GM19397 (cell line): ENCODE data around the gene ABHD4.
"Not testable (repeated sequence)": the region's sequence is repeated elsewhere in the genome, so short reads cannot be mapped to it uniquely, and the experiment has no call there.

Source experiments
- ATAC-seq: cut with Tn5 transposase; IDR thresholded peaks from one replicate; pipeline ENCODE4 v1.9.1; 2021; ENCODE audit warnings: mild to moderate bottlenecking, moderate library complexity; ENCODE audit not compliant: unreplicated experiment

The ABHD4 gene

GRCh38 chr14:22598099-22598895 is at the start of gene ABHD4:
ABHD4 (plus strand) TSS chr14:22598300; CDS start chr14:22598307, 7 bp downstream.
- peak; percentile 71 for ATAC-seq

- ATAC-seq: no peak
These were observed 48.7 kb upstream of the ABHD4 start for GRCh38 chr14:22549324-22549962.

DNA sequence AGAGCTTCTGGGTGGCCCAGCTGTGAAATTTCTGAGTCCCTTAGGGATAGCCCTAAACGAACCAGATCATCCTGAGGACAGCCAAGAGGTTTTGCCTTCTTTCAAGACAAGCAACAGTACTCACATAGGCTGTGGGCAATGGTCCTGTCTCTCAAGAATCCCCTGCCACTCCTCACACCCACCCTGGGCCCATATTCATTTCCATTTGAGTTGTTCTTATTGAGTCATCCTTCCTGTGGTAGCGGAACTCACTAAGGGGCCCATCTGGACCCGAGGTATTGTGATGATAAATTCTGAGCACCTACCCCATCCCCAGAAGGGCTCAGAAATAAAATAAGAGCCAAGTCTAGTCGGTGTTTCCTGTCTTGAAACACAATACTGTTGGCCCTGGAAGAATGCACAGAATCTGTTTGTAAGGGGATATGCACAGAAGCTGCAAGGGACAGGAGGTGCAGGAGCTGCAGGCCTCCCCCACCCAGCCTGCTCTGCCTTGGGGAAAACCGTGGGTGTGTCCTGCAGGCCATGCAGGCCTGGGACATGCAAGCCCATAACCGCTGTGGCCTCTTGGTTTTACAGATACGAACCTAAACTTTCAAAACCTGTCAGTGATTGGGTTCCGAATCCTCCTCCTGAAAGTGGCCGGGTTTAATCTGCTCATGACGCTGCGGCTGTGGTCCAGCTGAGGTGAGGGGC is 48.0 kb upstream of the ABHD4 start:
- peak; percentile 47 for ATAC-seq

GRCh38 chr14:22551605-22551997 is 46.5 kb upstream of the ABHD4 start:
- ATAC-seq: no peak

GRCh38 chr14:22552001-22552826 is 45.9 kb upstream of the ABHD4 start:
- no peak for ATAC-seq

DNA sequence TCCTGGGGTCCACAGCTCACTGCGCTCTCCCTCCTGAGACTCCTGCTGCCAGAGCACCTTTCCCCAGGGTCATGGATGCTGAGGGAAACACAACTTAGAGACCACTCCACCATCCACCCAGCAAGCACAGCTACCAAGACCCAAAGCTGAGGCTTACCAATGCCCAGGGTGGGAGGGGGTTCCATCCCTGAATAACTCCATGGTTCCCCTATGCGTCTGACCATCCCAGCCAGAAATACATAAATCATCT is 45.3 kb upstream of the ABHD4 start:
- no peak for ATAC-seq

GRCh38 chr14:22553445-22553844 is 44.7 kb upstream of the ABHD4 start:
- no peak for ATAC-seq

- not testable (repeated sequence) for ATAC-seq
These were observed 44.1 kb upstream of the ABHD4 start for GRCh38 chr14:22553861-22554497.

DNA sequence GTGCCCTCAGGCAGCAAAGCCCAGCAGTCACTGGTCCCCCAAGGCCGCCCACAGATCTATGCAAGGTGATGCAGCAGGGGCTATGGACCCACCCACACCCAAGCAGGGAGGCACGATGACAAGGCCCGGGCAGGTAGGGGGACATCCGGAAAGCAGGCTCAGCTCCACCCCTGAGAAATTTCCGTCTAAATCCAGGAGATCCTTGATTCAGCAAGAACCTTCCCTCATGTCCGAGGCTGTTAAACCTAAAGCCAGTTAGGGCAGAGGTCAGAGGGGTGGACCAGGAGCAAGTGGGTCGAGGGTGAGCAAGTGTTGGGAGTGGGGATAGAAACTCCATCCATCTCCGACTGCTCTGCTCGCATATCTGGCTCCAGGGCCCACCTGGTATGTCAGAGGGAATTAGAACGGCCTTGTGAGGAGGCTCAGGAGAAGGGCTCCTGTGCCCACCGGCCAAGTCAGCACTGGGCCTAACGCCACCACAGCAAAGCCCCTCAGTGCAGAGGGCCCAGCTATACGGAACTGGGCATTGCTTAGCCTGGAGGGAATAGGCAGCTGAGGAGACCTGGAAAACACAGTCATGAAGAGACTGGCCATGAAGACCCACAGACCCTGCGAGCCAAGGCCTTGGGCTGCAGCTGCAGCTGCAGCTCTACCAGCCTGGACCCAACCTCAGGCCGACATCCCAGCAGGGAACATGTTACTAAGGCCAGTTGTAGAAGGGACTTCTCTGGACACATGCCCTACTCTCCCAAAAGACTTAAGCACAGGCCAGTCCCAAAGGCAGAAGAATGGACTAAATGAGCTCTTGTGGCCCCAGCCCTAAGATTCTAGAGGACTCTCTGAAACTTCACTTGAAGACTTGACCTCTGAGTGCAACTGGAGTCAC is 43.4 kb upstream of the ABHD4 start:
- no peak for ATAC-seq

DNA sequence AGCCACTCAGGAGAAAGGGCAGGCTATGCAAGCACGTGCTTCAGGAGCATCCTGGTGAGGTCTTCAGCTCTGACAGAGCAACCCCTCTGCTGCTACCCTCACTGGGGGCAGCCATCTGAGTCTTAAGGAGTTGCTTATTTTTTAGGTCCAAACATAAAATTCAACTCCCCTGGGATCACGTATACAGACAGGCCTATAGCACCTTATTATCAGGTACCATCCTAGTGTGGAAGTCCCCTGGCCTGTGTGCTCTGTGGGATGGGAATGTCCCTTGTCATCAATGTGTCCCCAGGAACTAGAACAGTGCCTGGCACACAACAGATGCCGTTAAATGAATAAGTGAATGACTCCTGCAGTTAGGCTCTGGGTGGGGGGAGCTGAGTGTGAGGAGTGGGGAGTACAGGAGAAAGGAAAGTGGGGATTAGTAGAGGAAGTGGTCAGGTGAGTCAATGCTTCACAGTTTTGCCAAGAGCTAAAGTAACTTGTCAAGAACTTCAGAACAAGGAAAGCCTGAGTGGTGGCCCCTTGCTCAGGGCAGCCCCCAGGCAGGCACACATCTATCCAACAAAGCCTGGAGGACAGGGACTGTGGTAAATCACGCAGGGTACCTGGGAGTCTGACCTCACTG is 42.6 kb upstream of the ABHD4 start:
- peak; percentile 6 for ATAC-seq

- ATAC-seq: peak; percentile 64
These were observed 41.8 kb upstream of the ABHD4 start for GRCh38 chr14:22556021-22556989.

- peak; percentile 32 for ATAC-seq
These were observed 41.0 kb upstream of the ABHD4 start for GRCh38 chr14:22556990-22557623.

GRCh38 chr14:22557846-22558220 is 40.3 kb upstream of the ABHD4 start:
- no peak for ATAC-seq

DNA sequence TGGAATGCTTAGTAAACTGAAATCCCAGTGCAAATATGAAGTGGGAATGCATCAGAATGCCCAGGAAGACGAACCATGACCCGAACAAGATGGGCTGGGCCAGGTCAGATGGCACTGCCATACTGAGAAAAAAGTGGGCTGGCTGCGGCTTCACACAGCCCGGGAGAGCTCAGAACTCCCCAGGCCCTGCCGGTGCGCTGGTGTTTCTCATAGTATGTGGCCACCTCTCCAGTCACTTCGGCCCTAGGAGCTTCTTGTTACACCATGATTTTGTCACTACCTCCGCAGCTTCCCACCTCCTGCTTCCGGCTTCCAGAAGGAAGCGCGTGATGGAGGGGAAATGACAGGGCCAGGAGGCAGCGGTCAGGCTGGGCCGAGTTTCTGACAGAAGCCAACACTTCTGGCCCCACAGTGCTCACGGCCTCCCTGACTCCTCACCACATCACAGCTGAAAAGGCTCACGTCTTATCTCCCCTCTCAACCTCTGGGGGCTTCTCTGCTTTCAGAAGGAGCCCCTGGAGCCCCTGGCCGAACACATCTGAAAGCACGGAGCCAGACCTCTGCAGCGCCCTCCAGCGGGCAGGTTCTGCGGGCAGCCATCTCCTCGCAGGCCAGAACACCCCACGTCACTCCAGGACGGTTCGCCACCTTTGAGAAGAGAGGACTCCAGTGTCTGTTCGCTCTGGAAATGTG is 39.7 kb upstream of the ABHD4 start:
- ATAC-seq: no peak

DNA sequence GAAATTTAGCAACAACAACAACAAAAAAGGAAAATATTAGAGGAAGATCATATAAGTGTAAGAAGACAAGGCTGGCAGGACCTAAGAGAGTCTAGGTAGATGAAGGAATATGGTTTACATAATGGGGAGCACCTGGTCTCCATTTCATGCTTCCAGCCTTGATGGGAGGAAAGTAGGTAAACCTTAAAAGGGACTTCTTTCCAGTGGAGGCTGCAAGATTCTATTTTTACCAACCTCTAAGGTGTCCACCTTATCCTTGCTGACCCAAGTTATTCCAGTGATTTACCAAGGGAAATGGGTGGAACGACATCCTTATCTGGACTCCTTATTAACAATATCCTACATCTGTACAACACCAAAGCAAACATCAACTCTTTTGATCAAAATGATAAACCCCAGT is 39.1 kb upstream of the ABHD4 start:
- ATAC-seq: no peak

DNA sequence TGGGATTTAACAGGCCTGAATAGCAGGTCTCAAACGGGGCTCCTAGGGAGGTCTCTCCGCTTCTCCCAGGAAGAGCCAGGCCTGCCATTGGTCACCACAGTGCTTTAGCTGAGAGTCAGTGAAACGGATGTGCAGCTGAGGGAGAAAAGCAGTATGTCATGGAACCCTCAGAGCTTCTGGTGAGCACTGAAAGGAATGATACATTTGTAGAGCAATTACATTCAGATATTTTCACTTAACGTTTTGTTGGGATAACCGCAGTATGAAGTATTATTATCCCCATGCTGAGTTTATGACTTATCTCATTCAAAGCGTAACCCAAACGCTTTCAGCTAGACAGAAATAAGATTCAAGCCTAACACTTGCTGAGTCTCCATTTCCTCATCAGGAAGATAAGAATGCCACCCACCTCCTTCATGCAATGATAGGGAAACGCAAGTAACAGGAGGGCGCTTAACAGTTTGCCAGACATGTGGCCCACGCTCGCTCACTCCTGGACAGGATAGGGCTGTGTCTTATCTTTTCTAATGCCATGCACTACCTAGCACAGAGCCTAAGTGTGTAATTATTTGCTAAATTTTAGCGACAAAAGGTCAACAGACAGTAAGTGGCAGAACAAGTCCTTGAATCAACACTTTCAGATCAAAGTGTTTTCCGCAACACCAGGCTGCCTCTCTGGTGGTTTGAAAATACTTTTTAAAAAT is 37.3 kb upstream of the ABHD4 start:
- ATAC-seq: no peak

- ATAC-seq: no peak
These were observed 36.8 kb upstream of the ABHD4 start for GRCh38 chr14:22561366-22561660.
